OCI-LY7 (cell line): ENCODE data around the gene NGEF. TPM values are rescaled to one million over a fixed set of nuclear protein-coding genes. Genes with fewer than 3 reads are reported as not detected.

ENCODE experiments used
- BruUV-seq: library from RNA; stranded (reverse); fragments of 400-500 nt; replicated peaks from 2 replicates; lab custom pipeline; 2021; lab: Mats Ljungman, UMichigan
- CTCF ChIA-PET: fragments of 300-600 bp; sonication (Branson Sonifier 250); formaldehyde crosslinking; loops from one replicate; lab custom pipeline; 2022; ENCODE audit warnings: antibody characterized with exemption; ENCODE audit not compliant: unreplicated experiment; lab: Charles Lee
- POLR2A ChIA-PET: fragments of 300-600 bp; sonication (Branson Sonifier 250); formaldehyde crosslinking; loops from one replicate; lab custom pipeline; 2022; ENCODE audit warnings: antibody characterized with exemption; lab: Charles Lee
- DNase-seq: peaks from one replicate; pipeline ENCODE4 v3.0.0-alpha.2; 2015; ENCODE audit warnings: low spot score
- H2AFZ ChIP-seq: fragments of 200-600 bp; sonication (generic), shearing (Covaris generic); 2 replicates; pipeline ENCODE4 v1.6.1; 2014; ENCODE audit warnings: mild to moderate bottlenecking, antibody characterized with exemption, low read length, moderate library complexity
- H3K27ac ChIP-seq: fragments of 200-600 bp; sonication (generic); 2 replicates; pipeline ENCODE4 v1.5.1; 2014; ENCODE audit warnings: mixed run types, low read depth, mild to moderate bottlenecking, moderate library complexity, low read length, inconsistent platforms; ENCODE audit not compliant: poor library complexity, severe bottlenecking
- H3K36me3 ChIP-seq: fragments of 200-600 bp; sonication (generic); 2 replicates; pipeline ENCODE4 v1.6.1; 2014; ENCODE audit warnings: mild to moderate bottlenecking, antibody characterized with exemption, low read length, moderate library complexity, mixed read lengths; ENCODE audit not compliant: insufficient read depth
- H3K4me1 ChIP-seq: fragments of 200-600 bp; sonication (generic); 2 replicates; pipeline ENCODE4 v1.5.1; 2014; ENCODE audit warnings: mild to moderate bottlenecking, low read length; ENCODE audit not compliant: insufficient read depth, poor library complexity, severe bottlenecking
- H3K4me2 ChIP-seq: fragments of 200-600 bp; sonication (generic); 2 replicates; pipeline ENCODE4 v1.6.1; 2014; ENCODE audit warnings: mild to moderate bottlenecking, low read length
- H3K4me3 ChIP-seq: fragments of 200-600 bp; sonication (generic); 2 replicates; pipeline ENCODE4 v1.5.1; 2014; ENCODE audit warnings: mild to moderate bottlenecking, low read depth, low read length; ENCODE audit not compliant: poor library complexity, severe bottlenecking
- H3K79me2 ChIP-seq: fragments of 200-600 bp; sonication (generic); 2 replicates; pipeline ENCODE4 v1.6.1; 2016; ENCODE audit warnings: low read depth, mild to moderate bottlenecking, low read length, moderate library complexity, mixed read lengths; ENCODE audit not compliant: insufficient read depth
- H3K9me2 ChIP-seq: fragments of 200-600 bp; sonication (generic); 2 replicates; pipeline ENCODE4 v1.6.1; 2016; ENCODE audit warnings: mild to moderate bottlenecking, low read length, mixed read lengths; ENCODE audit not compliant: insufficient read depth
- H3K9me3 ChIP-seq: fragments of 200-600 bp; sonication (generic); 2 replicates; pipeline ENCODE4 v1.6.1; 2014; ENCODE audit warnings: mild to moderate bottlenecking, mixed run types, low read length, mixed read lengths
- H4K20me1 ChIP-seq: fragments of 200-600 bp; sonication (generic); 2 replicates; pipeline ENCODE4 v1.6.1; 2014; ENCODE audit warnings: mild to moderate bottlenecking, antibody characterized with exemption, low read length, moderate library complexity, mixed read lengths; ENCODE audit not compliant: insufficient read depth
- CTCF ChIP-seq: fragments of 200-600 bp; sonication (generic); conservative IDR thresholded peaks from 2 replicates; pipeline ENCODE4 v1.5.1; 2014; ENCODE audit warnings: mild to moderate bottlenecking, antibody characterized with exemption, low read length, moderate library complexity, mixed read lengths
- EZH2phosphoT487 ChIP-seq: fragments of 200-600 bp; sonication (generic); IDR thresholded peaks from 2 replicates; pipeline ENCODE4 v1.6.1; 2018; ENCODE audit warnings: low read depth, borderline replicate concordance, mild to moderate bottlenecking, mixed run types, antibody characterized with exemption, low read length, moderate library complexity, mixed read lengths
- intact Hi-C: fragments of 100-400 bp; cut with micrococcal nuclease; formaldehyde crosslinking; loops from one replicate; pipeline ENCODE4 v1.10.0; 2022; ENCODE audit not compliant: unreplicated experiment
- total RNA-seq, 2 experiments: library from RNA; depleted of rRNA in 1 of 2; stranded (reverse); fragments of >200 nt in 1 of 2; shearing (Covaris generic) in 1 of 2; gene quantifications; 2 replicates each; pipeline ENCODE4 v1.2.3, GENCODE V29; 2014 to 2022

The NGEF gene
- total RNA-seq, 2 experiments from 2014 or later = 0.82 TPM; not detected in 1

GRCh38 chr2:232889876-232890401, 123.1 kb downstream of the NGEF start:
- intact Hi-C loops = no loop called here
- Histone ChIP-seq H3K27ac (no peak overlapping the region), H3K4me1 (no peaks in the 10 kb centered on the region), H4K20me1 (no peaks in the 10 kb centered on the region), H3K9me3 (no peaks in the 10 kb centered on the region), H2AFZ (no peak overlapping the region), H3K79me2 (no peaks in the 10 kb centered on the region), H3K4me2 (no peak overlapping the region), H3K9me2 (no peaks in the 10 kb centered on the region), H3K4me3 (no peak overlapping the region), H3K36me3 (no peaks in the 10 kb centered on the region)
- ChIA-PET CTCF (no interaction called here), POLR2A (no interaction called here)
- TF ChIP-seq CTCF = no peak
- TF ChIP-seq EZH2phosphoT487 = no peak
- no TSS peak for BruUV-seq
- no peak for DNase-seq

- Histone ChIP-seq H3K36me3 (no peaks in the 10 kb centered on the region), H3K9me3 (no peaks in the 10 kb centered on the region)
- BruUV-seq = no TSS peak
Measured at GRCh38 chr2:232888839-232889529, 124.1 kb downstream of the NGEF start.

More at GRCh38 chr2:232888839-232889529, 124.1 kb downstream of the NGEF start:
- DNase-seq = no peak
- Histone ChIP-seq H3K9me2 (no peaks in the 10 kb centered on the region), H2AFZ (no peak overlapping the region), H4K20me1 (no peaks in the 10 kb centered on the region), H3K4me2 (no peak overlapping the region), H3K79me2 (no peaks in the 10 kb centered on the region), H3K27ac (no peak overlapping the region), H3K4me1 (no peaks in the 10 kb centered on the region), H3K4me3 (no peak overlapping the region)
- intact Hi-C loops = no loop called here
- ChIA-PET POLR2A (no interaction called here), CTCF (no interaction called here)
- no peak for TF ChIP-seq EZH2phosphoT487
- no peak for TF ChIP-seq CTCF
